ENCODE data around the gene RNF181. TPM values are rescaled to one million over a fixed set of nuclear protein-coding genes. Genes with fewer than 3 reads are reported as not detected.

The RNF181 gene
- total RNA-seq, 1 donor from 2014 or later: 155 TPM

GRCh38 chr2:85594715-85595300, 737 bp upstream of the RNF181 start:
- H3K27me3 Mint-ChIP-seq (ENCODE audit: unreplicated experiment): peaks cover 23% of the 10 kb centered on the region
- H3K9me3 Mint-ChIP-seq (ENCODE audit: unreplicated experiment): no peaks in the 10 kb centered on the region
- TF ChIP-seq, protein P1, sequence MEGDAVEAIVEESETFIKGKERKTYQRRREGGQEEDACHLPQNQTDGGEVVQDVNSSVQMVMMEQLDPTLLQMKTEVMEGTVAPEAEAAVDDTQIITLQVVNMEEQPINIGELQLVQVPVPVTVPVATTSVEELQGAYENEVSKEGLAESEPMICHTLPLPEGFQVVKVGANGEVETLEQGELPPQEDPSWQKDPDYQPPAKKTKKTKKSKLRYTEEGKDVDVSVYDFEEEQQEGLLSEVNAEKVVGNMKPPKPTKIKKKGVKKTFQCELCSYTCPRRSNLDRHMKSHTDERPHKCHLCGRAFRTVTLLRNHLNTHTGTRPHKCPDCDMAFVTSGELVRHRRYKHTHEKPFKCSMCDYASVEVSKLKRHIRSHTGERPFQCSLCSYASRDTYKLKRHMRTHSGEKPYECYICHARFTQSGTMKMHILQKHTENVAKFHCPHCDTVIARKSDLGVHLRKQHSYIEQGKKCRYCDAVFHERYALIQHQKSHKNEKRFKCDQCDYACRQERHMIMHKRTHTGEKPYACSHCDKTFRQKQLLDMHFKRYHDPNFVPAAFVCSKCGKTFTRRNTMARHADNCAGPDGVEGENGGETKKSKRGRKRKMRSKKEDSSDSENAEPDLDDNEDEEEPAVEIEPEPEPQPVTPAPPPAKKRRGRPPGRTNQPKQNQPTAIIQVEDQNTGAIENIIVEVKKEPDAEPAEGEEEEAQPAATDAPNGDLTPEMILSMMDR (IDR thresholded peaks at IDR 0.05; ENCODE audit: unreplicated experiment): no peak
- DNase-seq (ENCODE audit: low spot score): no peak
- H3K4me3 Mint-ChIP-seq (ENCODE audit: unreplicated experiment): peak overlapping the region; percentile 98
- peaks cover 70% of the 10 kb centered on the region for H3K4me1 Mint-ChIP-seq (ENCODE audit: unreplicated experiment)
- H3K27ac Mint-ChIP-seq (ENCODE audit: unreplicated experiment): peak overlapping the region; percentile 94
- H3K36me3 Mint-ChIP-seq (ENCODE audit: low read depth, unreplicated experiment): peaks cover 47% of the 10 kb centered on the region

DNA sequence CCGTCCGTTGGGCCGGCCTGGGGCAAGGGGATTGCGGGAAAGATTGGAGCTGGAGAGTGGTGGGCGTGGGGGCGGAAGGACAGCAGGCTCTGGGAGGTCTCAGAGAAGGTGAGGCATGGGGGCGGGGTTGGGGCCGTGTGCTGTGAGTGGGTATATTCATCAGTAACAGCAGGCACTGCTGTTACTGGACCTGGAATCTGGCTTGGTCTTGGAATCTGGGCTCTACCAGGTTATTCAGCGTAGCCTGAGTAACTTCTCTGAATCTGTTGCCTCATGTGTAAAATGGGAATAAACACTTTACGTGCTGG, 435 bp downstream of the RNF181 start:
- Mint-ChIP-seq H3K27ac (ENCODE audit: unreplicated experiment) (peak overlapping the region; percentile 94), H3K9me3 (ENCODE audit: unreplicated experiment) (no peaks in the 10 kb centered on the region), H3K4me1 (ENCODE audit: unreplicated experiment) (peaks cover 58% of the 10 kb centered on the region), H3K36me3 (ENCODE audit: low read depth, unreplicated experiment) (peaks cover 42% of the 10 kb centered on the region), H3K27me3 (ENCODE audit: unreplicated experiment) (peaks cover 22% of the 10 kb centered on the region), H3K4me3 (ENCODE audit: unreplicated experiment) (peak overlapping the region; percentile 98)
- TF ChIP-seq, protein P1 (IDR thresholded peaks at IDR 0.05; ENCODE audit: unreplicated experiment): no peak
- no peak for DNase-seq (ENCODE audit: low spot score)

DNA sequence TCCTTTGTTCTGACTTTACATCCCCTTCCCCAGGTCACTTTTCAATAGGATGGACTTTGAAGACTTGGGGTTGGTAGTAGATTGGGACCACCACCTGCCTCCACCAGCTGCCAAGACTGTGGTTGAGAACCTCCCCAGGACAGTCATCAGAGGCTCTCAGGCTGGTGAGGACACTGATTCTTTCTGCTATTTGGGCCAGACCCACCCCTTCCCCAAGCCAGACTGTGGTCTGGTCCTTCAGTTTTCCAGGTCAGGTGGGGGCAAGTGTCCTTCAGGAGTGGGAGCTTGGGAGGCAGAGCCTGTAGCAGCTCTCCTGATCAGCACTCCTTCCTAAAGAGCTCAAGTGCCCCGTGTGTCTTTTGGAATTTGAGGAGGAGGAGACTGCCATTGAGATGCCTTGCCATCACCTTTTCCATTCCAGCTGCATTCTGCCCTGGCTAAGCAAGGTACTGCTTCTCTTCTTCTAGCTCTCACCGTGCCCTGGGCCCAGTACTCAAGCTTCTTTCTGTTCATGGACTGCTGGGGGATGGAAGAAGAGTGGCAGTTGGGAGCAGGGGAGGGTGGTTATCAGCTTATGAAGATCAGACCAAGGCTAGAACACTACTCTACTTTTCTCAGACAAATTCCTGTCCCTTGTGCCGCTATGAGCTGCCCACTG, 1.1 kb downstream of the RNF181 start:
- no peak for DNase-seq (ENCODE audit: low spot score)
- Mint-ChIP-seq H3K9me3 (ENCODE audit: unreplicated experiment) (no peaks in the 10 kb centered on the region), H3K36me3 (ENCODE audit: low read depth, unreplicated experiment) (peaks cover 36% of the 10 kb centered on the region), H3K4me1 (ENCODE audit: unreplicated experiment) (peaks cover 53% of the 10 kb centered on the region), H3K27ac (ENCODE audit: unreplicated experiment) (peak overlapping the region; percentile 48), H3K4me3 (ENCODE audit: unreplicated experiment) (peak overlapping the region; percentile 98), H3K27me3 (ENCODE audit: unreplicated experiment) (peaks cover 24% of the 10 kb centered on the region)
- TF ChIP-seq, protein P1 (IDR thresholded peaks at IDR 0.05; ENCODE audit: unreplicated experiment): no peak

- Mint-ChIP-seq H3K27ac (ENCODE audit: unreplicated experiment) (no peak overlapping the region), H3K4me1 (ENCODE audit: unreplicated experiment) (peaks cover 51% of the 10 kb centered on the region), H3K4me3 (ENCODE audit: unreplicated experiment) (peak overlapping the region; percentile 98), H3K9me3 (ENCODE audit: unreplicated experiment) (no peaks in the 10 kb centered on the region), H3K27me3 (ENCODE audit: unreplicated experiment) (peaks cover 24% of the 10 kb centered on the region), H3K36me3 (ENCODE audit: low read depth, unreplicated experiment) (peaks cover 36% of the 10 kb centered on the region)
- DNase-seq (ENCODE audit: low spot score): no peak
- TF ChIP-seq, protein P1 (IDR thresholded peaks at IDR 0.05; ENCODE audit: unreplicated experiment): no peak
Observed at GRCh38 chr2:85597241-85597640, 1.7 kb downstream of the RNF181 start.

GRCh38 chr2:85598594-85599340, 3.2 kb downstream of the RNF181 start:
- TF ChIP-seq, protein P1 (IDR thresholded peaks at IDR 0.05; ENCODE audit: unreplicated experiment): no peak
- Mint-ChIP-seq H3K9me3 (ENCODE audit: unreplicated experiment) (no peaks in the 10 kb centered on the region), H3K4me1 (ENCODE audit: unreplicated experiment) (peaks cover 50% of the 10 kb centered on the region), H3K27ac (ENCODE audit: unreplicated experiment) (no peak overlapping the region), H3K4me3 (ENCODE audit: unreplicated experiment) (peak overlapping the region; percentile 31), H3K36me3 (ENCODE audit: low read depth, unreplicated experiment) (peaks cover 27% of the 10 kb centered on the region), H3K27me3 (ENCODE audit: unreplicated experiment) (peaks cover 29% of the 10 kb centered on the region)
- DNase-seq (ENCODE audit: low spot score): no peak
